Inflammatory macrophage treated with lipopolysaccharide for 1 hour (primary cell): ENCODE data around the gene H2AZ2.

Source experiments
- DNase-seq, 2 donors: peaks; one replicate each; pipeline ENCODE4 v3.0.0-alpha.2; 2020 to 2022

H2AZ2 gene

DNA sequence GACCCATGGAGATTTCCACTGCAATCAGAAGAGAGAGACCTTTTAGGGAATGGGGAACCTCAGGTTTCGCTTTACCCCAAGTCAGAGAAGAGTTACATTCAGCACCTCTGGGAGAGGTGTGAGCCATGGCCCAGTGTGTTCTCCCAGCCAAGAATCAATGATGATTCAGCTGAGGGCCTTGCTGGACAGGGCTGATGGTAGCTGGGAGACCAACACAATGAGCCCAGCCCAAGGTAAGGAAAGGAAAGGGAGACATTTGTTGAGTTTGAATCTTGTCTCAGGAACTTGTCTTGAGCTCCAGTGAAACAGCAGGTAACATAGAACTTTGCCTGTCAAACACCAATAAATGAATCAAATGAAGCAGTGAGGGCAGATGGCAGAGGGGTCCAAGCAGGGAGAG, 65.4 kb downstream of the H2AZ2 start:
- DNase-seq: no peak
